ENCODE data around the gene PHF21A. TPM values are rescaled to one million over a fixed set of nuclear protein-coding genes. Genes with fewer than 3 reads are reported as not detected.

Gene PHF21A
- total and polyA plus RNA-seq, 2 donors (not counting 3 experiments of a cell fraction or from before 2014, with no cell fraction given), result 14.1 to 30.5 TPM

- FAIRE-seq, result no peak
- no peaks in the 10 kb centered on the region for H3K9me1 ChIP-seq (replicated peaks; ENCODE audit: control insufficient read depth, extremely low read depth, insufficient read depth, low read length)
- BruUV-seq (replicated peaks), result no TSS peak
- no peaks in the 10 kb centered on the region for H3K79me2 ChIP-seq (ENCODE audit: control insufficient read depth, insufficient read depth, low read length)
- ChIA-PET POLR2A (no interaction called here), CTCF (interaction anchor here (2.0 kb wide), 1 partner anchor 108 kb away, joined by 4 read pairs; no protein-coding TSS in a partner anchor)
- no peak overlapping the region for H3K4me3 ChIP-seq (replicated peaks in 1 of 3; ENCODE audit: insufficient read depth in 1 of 3, low read depth in 1 of 3, low read length in 3 of 3)
- no peak overlapping the region for H3K27ac ChIP-seq (ENCODE audit: insufficient read depth, low read depth, low read length)
- no peaks in the 10 kb centered on the region for H4K20me1 ChIP-seq (replicated peaks; ENCODE audit: control insufficient read depth, extremely low read depth, insufficient read depth, low read length)
- peaks cover 5 to 7% of the 10 kb centered on the region in 2 experiments for H3K27me3 ChIP-seq (ENCODE audit: control insufficient read depth in 2 of 2, insufficient read depth in 2 of 2, low read length in 2 of 2)
- H3K36me3 ChIP-seq (ENCODE audit: control insufficient read depth in 2 of 2, extremely low read depth in 1 of 2, insufficient read depth in 2 of 2, low read length in 2 of 2), result no peaks in the 10 kb centered on the region
- H2AFZ ChIP-seq (ENCODE audit: low read depth, low read length), result no peak overlapping the region
- no peaks in the 10 kb centered on the region for H3K4me1 ChIP-seq (ENCODE audit: control insufficient read depth, extremely low read depth, insufficient read depth, low read length)
- no peak overlapping the region for H3K9ac ChIP-seq (replicated peaks; ENCODE audit: extremely low read depth, insufficient read depth, low read length)
- no peaks in the 10 kb centered on the region for H3K9me3 ChIP-seq (replicated peaks; ENCODE audit: control insufficient read depth, insufficient read depth, low read length)
- H3K4me2 ChIP-seq (ENCODE audit: insufficient read depth, low read length), result no peak overlapping the region
- DNase-seq (ENCODE audit: low read depth, low spot score), result no peak
- dilution Hi-C loops (cut with MboI; ENCODE audit: extremely low pct_ligation_motif_present, low sequenced_read_pairs), result no loop called here
- TF ChIP-seq CTCF (IDR thresholded peaks at IDR 0.05; ENCODE audit: extremely low read depth in 1 of 2, insufficient read depth in 1 of 2, low read depth in 1 of 2, low read length in 2 of 2), result no peak
- TF ChIP-seq MAX (IDR thresholded peaks at IDR 0.05; ENCODE audit: insufficient read depth, insufficient read length), result no peak
- no peak for TF ChIP-seq MYC (IDR thresholded peaks at IDR 0.05; ENCODE audit: low read depth, low read length)
- TF ChIP-seq GATA2 (IDR thresholded peaks at IDR 0.05; ENCODE audit: insufficient read depth, insufficient read length, low read depth, low read length), result no peak
- TF ChIP-seq FOS (IDR thresholded peaks at IDR 0.05; ENCODE audit: borderline replicate concordance, insufficient read depth, low read length), result no peak
- no peak for TF ChIP-seq JUN (IDR thresholded peaks at IDR 0.05; ENCODE audit: borderline replicate concordance, insufficient read depth, insufficient read length, low read depth)
- TF ChIP-seq POLR2A (IDR thresholded peaks at IDR 0.05; ENCODE audit: low read depth, low read length), result no peak
- no peak for TF ChIP-seq POLR2AphosphoS5 (IDR thresholded peaks at IDR 0.05; ENCODE audit: insufficient read depth, low read depth, low read length)
- TF ChIP-seq EZH2 (IDR thresholded peaks at IDR 0.05; ENCODE audit: borderline replicate concordance, low read depth, low read length, severe bottlenecking), result no peak
- intact Hi-C loops (cut with micrococcal nuclease), result no loop called here
These were observed 9.2 kb upstream of the PHF21A start for GRCh38 chr11:46130286-46130940.

All from endothelial cell of umbilical vein (primary cell).